ENCODE measurements around the gene CPLX4.

DNA sequence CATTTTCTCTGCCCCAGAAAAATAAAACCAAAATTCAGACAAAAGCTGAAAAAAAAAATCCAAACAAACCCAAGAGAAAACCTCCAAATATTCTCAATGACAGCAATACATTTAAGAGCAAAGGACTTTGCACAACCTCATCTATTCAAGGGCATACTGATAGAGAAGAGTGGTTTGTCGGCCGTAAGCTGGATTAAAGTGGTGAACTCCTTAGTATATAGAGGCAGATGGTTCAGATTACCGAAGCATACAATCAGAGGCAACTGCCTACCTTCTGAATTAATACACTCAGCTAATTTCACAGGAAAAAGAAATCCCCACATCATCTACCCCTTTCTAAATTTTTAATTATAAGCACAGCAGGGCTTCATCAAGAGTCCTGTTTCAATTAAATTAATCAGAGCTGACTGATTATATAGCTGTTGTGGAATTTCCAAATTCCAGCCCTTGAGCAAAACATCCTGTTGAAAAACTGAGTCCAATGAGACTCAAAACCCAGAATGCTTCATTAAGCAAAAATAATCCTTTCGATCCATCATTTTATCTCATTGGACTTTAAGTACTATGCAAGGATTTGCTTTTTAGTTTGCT, at the start of gene CPLX4:
- TF ChIP-seq POLR2A (IDR thresholded peaks at IDR 0.05; ENCODE audit: extremely low read depth, insufficient read length) (no peak), MYC (IDR thresholded peaks at IDR 0.05; ENCODE audit: low read depth, low read length) (no peak)
- TF ChIP-seq, protein P1, sequence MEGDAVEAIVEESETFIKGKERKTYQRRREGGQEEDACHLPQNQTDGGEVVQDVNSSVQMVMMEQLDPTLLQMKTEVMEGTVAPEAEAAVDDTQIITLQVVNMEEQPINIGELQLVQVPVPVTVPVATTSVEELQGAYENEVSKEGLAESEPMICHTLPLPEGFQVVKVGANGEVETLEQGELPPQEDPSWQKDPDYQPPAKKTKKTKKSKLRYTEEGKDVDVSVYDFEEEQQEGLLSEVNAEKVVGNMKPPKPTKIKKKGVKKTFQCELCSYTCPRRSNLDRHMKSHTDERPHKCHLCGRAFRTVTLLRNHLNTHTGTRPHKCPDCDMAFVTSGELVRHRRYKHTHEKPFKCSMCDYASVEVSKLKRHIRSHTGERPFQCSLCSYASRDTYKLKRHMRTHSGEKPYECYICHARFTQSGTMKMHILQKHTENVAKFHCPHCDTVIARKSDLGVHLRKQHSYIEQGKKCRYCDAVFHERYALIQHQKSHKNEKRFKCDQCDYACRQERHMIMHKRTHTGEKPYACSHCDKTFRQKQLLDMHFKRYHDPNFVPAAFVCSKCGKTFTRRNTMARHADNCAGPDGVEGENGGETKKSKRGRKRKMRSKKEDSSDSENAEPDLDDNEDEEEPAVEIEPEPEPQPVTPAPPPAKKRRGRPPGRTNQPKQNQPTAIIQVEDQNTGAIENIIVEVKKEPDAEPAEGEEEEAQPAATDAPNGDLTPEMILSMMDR (IDR thresholded peaks at IDR 0.05; ENCODE audit: low read depth, low read length), result no peak
- TF ChIP-seq, protein P2, sequence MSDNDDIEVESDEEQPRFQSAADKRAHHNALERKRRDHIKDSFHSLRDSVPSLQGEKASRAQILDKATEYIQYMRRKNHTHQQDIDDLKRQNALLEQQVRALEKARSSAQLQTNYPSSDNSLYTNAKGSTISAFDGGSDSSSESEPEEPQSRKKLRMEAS (IDR thresholded peaks at IDR 0.05; ENCODE audit: low read depth, low read length), result no peak

All from NB4 (cell line).